ENCODE data around the gene C10orf53.

DNA sequence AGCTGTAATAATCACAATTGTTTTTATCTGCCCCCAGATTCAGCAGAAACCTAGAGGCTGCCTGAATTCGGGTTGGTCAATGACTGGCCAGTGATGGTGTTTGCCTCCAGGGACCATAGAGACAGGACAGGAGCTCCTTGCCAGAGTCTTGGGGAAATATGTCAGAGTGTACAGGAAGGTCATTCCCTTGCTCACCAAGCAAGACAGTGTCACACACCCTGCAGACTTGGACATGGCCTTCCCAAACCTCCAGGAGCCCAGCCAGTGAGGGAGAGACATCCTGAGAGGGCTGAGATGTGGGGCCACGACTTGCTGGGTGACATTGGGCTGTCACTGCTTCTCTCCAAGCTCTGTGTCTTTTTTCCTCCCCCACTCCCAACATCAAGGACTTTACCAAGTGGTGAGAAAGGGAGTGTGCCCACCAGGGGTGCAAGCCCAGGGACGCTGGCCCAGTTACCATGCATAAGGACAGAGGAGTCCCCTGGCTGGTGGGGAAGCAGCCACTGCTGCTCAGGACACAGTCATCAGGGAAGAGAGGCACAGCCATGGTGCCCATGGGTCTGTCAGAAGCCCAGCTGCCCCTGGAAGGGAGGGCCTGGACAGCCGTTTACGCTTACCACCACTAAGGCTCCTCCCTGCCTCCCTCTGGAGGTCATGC is 25.3 kb upstream of the C10orf53 start:
- TF ChIP-seq REST (IDR thresholded peaks at IDR 0.05; ENCODE audit: insufficient replicate concordance, low read depth) (no peak), POLR2AphosphoS5 (IDR thresholded peaks at IDR 0.05; ENCODE audit: low read depth) (no peak)
